ENCODE data around the gene LAD1. TPM values are rescaled to one million over a fixed set of nuclear protein-coding genes. Genes with fewer than 3 reads are reported as not detected.

LAD1 gene
- polyA plus RNA-seq (2012; rRNA removed), result 0.03 TPM in 1 of 2 replicates, not detected in the other
- polyA plus RNA-seq (2012; cell fraction: cytosol; rRNA removed), result 0.04 and 0.09 TPM in 2 replicates
- polyA plus RNA-seq (2012; cell fraction: nucleus; rRNA removed), result 0.05 and 0.19 TPM in 2 replicates

- CTCF ChIA-PET, result interaction anchor here (1.4 to 2.7 kb wide), 2 partner anchors 10 to 37 kb away, joined by 6 to 11 read pairs; no protein-coding TSS in a partner anchor
These were observed at the start of gene LAD1 for GRCh38 chr1:201399018-201399351. Gene LAD1 (minus strand): TSS chr1:201399324. CDS start chr1:201399306, 18 bp downstream.

More at GRCh38 chr1:201399018-201399351, at the start of gene LAD1:
- TF ChIP-seq MAX (IDR thresholded peaks at IDR 0.05; ENCODE audit: low read depth), result no peak
- TF ChIP-seq EZH2phosphoT487 (IDR thresholded peaks at IDR 0.05; ENCODE audit: borderline replicate concordance, low read depth), result no peak
- TF ChIP-seq GABPA (IDR thresholded peaks at IDR 0.05; ENCODE audit: low read depth), result no peak
- TF ChIP-seq MEF2A (IDR thresholded peaks at IDR 0.05; ENCODE audit: borderline replicate concordance, low read depth), result no peak
- no peak for TF ChIP-seq SIN3A (IDR thresholded peaks at IDR 0.05; ENCODE audit: borderline replicate concordance, low read depth, low read length)
- TF ChIP-seq ELF1 (IDR thresholded peaks at IDR 0.05), result no peak
- TF ChIP-seq REST (IDR thresholded peaks at IDR 0.05; ENCODE audit: low read depth, low read length), result no peak
- TF ChIP-seq, protein P1, sequence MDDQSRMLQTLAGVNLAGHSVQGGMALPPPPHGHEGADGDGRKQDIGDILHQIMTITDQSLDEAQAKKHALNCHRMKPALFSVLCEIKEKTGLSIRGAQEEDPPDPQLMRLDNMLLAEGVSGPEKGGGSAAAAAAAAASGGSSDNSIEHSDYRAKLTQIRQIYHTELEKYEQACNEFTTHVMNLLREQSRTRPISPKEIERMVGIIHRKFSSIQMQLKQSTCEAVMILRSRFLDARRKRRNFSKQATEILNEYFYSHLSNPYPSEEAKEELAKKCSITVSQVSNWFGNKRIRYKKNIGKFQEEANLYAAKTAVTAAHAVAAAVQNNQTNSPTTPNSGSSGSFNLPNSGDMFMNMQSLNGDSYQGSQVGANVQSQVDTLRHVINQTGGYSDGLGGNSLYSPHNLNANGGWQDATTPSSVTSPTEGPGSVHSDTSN (IDR thresholded peaks at IDR 0.05), result no peak
- no peak for TF ChIP-seq FOXJ3 (CRISPR knock-in tag; IDR thresholded peaks at IDR 0.05)
- TF ChIP-seq POLR2AphosphoS5 (IDR thresholded peaks at IDR 0.05; ENCODE audit: low read depth, low read length), result no peak
- POLR2A ChIA-PET, result no interaction called here
- no peak within 1 kb of the TSS for H3K9ac ChIP-seq
- no peak within 1 kb of the TSS for H3K4me2 ChIP-seq
- no peaks in the 10 kb centered on the region for H3K9me3 ChIP-seq
- H4K20me1 ChIP-seq (ENCODE audit: insufficient read depth), result no peaks in the 10 kb centered on the region
- no CpG with 5 or more reads among the region's 25 CpGs for WGBS (ENCODE audit: low lambda C conversion rate)
- H3K9me2 ChIP-seq, result no peaks in the 10 kb centered on the region
- peaks cover 35% of the 10 kb centered on the region; the same call in 1 of the 2 replicates for H3K27me3 ChIP-seq (ENCODE audit: insufficient read depth)
- H3K36me3 ChIP-seq (replicated peaks in 1 of 2; ENCODE audit: control insufficient read depth in 1 of 2, insufficient read depth in 2 of 2, low read length in 1 of 2), result no peaks in the 10 kb centered on the region
- peaks cover 0 to 9% of the 10 kb centered on the region in 2 experiments; a peak in 1 of 4 replicates for H3K4me1 ChIP-seq (ENCODE audit: control insufficient read depth in 1 of 2, insufficient read depth in 2 of 2, low read depth in 1 of 2, low read length in 1 of 2)
- H3K4me3 ChIP-seq (ENCODE audit: low read depth in 2 of 2, low read length in 1 of 2), result no peak within 1 kb of the TSS
- no peak within 1 kb of the TSS for H2AFZ ChIP-seq (ENCODE audit: low read depth)
- no peaks in the 10 kb centered on the region for H3K79me2 ChIP-seq (ENCODE audit: insufficient read depth)
- H3F3A ChIP-seq (replicated peaks; ENCODE audit: insufficient read depth), result no peaks in the 10 kb centered on the region
- DNase-seq, result no peak
- H3K27ac ChIP-seq (ENCODE audit: low read depth in 2 of 2, low read length in 1 of 2), result no peak within 1 kb of the TSS

Data from SK-N-SH (cell line).